Measurements from ENCODE around the gene PLPP3.

Gene PLPP3

GRCh38 chr1:56547977-56548376 lies 31.4 kb downstream of the PLPP3 start:
- no peak for DNase-seq (ENCODE audit: low spot score)

- no peak for DNase-seq (ENCODE audit: low spot score)
Measured at GRCh38 chr1:56547473-56547872, 31.9 kb downstream of the PLPP3 start.

GRCh38 chr1:56545711-56546110 lies 33.7 kb downstream of the PLPP3 start:
- no peak for DNase-seq (ENCODE audit: low spot score)

- no peak for DNase-seq (ENCODE audit: low spot score)
Measured at GRCh38 chr1:56543783-56544612, 35.4 kb downstream of the PLPP3 start.

- no peak for DNase-seq (ENCODE audit: low spot score)
Measured at GRCh38 chr1:56542651-56543050, 36.7 kb downstream of the PLPP3 start.

- DNase-seq (ENCODE audit: low spot score) = no peak
Measured at GRCh38 chr1:56541408-56541807, 38.0 kb downstream of the PLPP3 start.

- no peak for DNase-seq (ENCODE audit: low spot score)
Measured at GRCh38 chr1:56540467-56540866, 38.9 kb downstream of the PLPP3 start.

GRCh38 chr1:56539520-56539931 lies 39.8 kb downstream of the PLPP3 start:
- no peak for DNase-seq (ENCODE audit: low spot score)

GRCh38 chr1:56538532-56538931 lies 40.8 kb downstream of the PLPP3 start:
- no peak for DNase-seq (ENCODE audit: low spot score)

- no peak for DNase-seq (ENCODE audit: low spot score)
Measured at GRCh38 chr1:56537660-56538059, 41.7 kb downstream of the PLPP3 start.

- DNase-seq (ENCODE audit: low spot score) = no peak
Measured at GRCh38 chr1:56535939-56536338, 43.4 kb downstream of the PLPP3 start.

- DNase-seq (ENCODE audit: low spot score) = no peak
Measured at GRCh38 chr1:56535362-56535761, 44.0 kb downstream of the PLPP3 start.

GRCh38 chr1:56534130-56534651 lies 45.2 kb downstream of the PLPP3 start:
- DNase-seq (ENCODE audit: low spot score) = no peak

GRCh38 chr1:56533621-56534020 lies 45.7 kb downstream of the PLPP3 start:
- no peak for DNase-seq (ENCODE audit: low spot score)

- DNase-seq (ENCODE audit: low spot score) = no peak
Measured at GRCh38 chr1:56533197-56533596, 46.2 kb downstream of the PLPP3 start.

- DNase-seq (ENCODE audit: low spot score) = no peak
Measured at GRCh38 chr1:56532350-56532683, 47.0 kb downstream of the PLPP3 start.

- DNase-seq (ENCODE audit: low spot score) = no peak
Measured at GRCh38 chr1:56531624-56532349, 47.6 kb downstream of the PLPP3 start.

GRCh38 chr1:56529801-56530200 lies 49.6 kb downstream of the PLPP3 start:
- DNase-seq (ENCODE audit: low spot score) = no peak

- DNase-seq (ENCODE audit: low spot score) = no peak
Measured at GRCh38 chr1:56527548-56528302, 51.6 kb downstream of the PLPP3 start.

- DNase-seq (ENCODE audit: low spot score) = no peak
Measured at GRCh38 chr1:56526571-56527174, 52.7 kb downstream of the PLPP3 start.

GRCh38 chr1:56525489-56526041 lies 53.8 kb downstream of the PLPP3 start:
- DNase-seq (ENCODE audit: low spot score) = no peak

- DNase-seq (ENCODE audit: low spot score) = no peak
Measured at GRCh38 chr1:56524263-56524662, 55.1 kb downstream of the PLPP3 start.
